IMR-90 (cell line): ENCODE results near the gene NT5E. TPM values are rescaled to one million over a fixed set of nuclear protein-coding genes. Genes with fewer than 3 reads are reported as not detected.

Experiments used
- ATAC-seq: fragments of 200-7000 bp; cut with Tn5 transposase; 2 replicates; pipeline ENCODE4 v1.9.1; 2020; ENCODE audit warnings: low read depth, mild to moderate bottlenecking, moderate library complexity
- BruUV-seq: library from RNA; stranded (reverse); fragments of 400-500 nt; replicated peaks from 2 replicates; lab custom pipeline; 2021; lab: Mats Ljungman, UMichigan
- CTCF ChIA-PET: fragments of 300-600 bp; formaldehyde crosslinking; extraction: SDS; loops from one replicate; lab custom pipeline; 2021; ENCODE audit warnings: antibody characterized with exemption; lab: Yijun Ruan, JAX
- POLR2A ChIA-PET: fragments of 300-600 bp; sonication (Branson Sonifier 250); formaldehyde crosslinking; loops from one replicate; lab custom pipeline; 2022; ENCODE audit warnings: antibody characterized with exemption; ENCODE audit not compliant: unreplicated experiment; lab: Charles Lee
- DNase-seq: peaks from one replicate; pipeline ENCODE4 v3.0.0; 2013
- H2AFZ ChIP-seq: replicated peaks from 2 replicates; pipeline ENCODE3; 2013; ENCODE audit warnings: low read length, mild to moderate bottlenecking; ENCODE audit not compliant: poor library complexity
- H2AK5ac ChIP-seq: 2 replicates; pipeline ENCODE4 v1.6.1; 2013; ENCODE audit warnings: low read depth, low read length, inconsistent platforms
- H2AK9ac ChIP-seq: replicated peaks from 2 replicates; pipeline ENCODE3; 2013; ENCODE audit warnings: mild to moderate bottlenecking, low read depth, low read length, moderate library complexity; ENCODE audit not compliant: poor library complexity
- H2BK120ac ChIP-seq: 2 replicates; pipeline ENCODE4 v1.6.1; 2013; ENCODE audit warnings: low read depth, low read length, inconsistent platforms
- H2BK15ac ChIP-seq: 3 replicates; pipeline ENCODE4 v1.6.1; 2013; ENCODE audit warnings: low read depth, low read length, inconsistent platforms
- H2BK20ac ChIP-seq: 2 replicates; pipeline ENCODE4 v1.6.1; 2013; ENCODE audit warnings: low read depth, mild to moderate bottlenecking, inconsistent platforms, low read length, moderate library complexity
- H2BK5ac ChIP-seq: 2 replicates; pipeline ENCODE4 v1.6.1; 2013; ENCODE audit warnings: mild to moderate bottlenecking, low read depth, low read length, inconsistent platforms; ENCODE audit not compliant: poor library complexity, severe bottlenecking
- H3K14ac ChIP-seq: replicated peaks from 2 replicates; pipeline ENCODE4 v1.6.1; 2013; ENCODE audit warnings: low read depth, low read length, inconsistent platforms
- H3K18ac ChIP-seq: 2 replicates; pipeline ENCODE4 v1.6.1; 2013; ENCODE audit warnings: low read depth, low read length, control low read depth
- H3K23ac ChIP-seq: 2 replicates; pipeline ENCODE4 v1.6.1; 2013; ENCODE audit warnings: low read depth, low read length, inconsistent platforms
- H3K27ac ChIP-seq: 2 replicates; pipeline ENCODE4 v1.5.1; 2013; ENCODE audit warnings: mild to moderate bottlenecking, control low read depth, low read length; ENCODE audit not compliant: insufficient read depth
- H3K27me3 ChIP-seq: 2 replicates; pipeline ENCODE4 v1.6.1; 2013; ENCODE audit warnings: low read length; ENCODE audit not compliant: control insufficient read depth, insufficient read depth
- H3K36me3 ChIP-seq: 2 replicates; pipeline ENCODE4 v1.6.1; 2013; ENCODE audit warnings: low read length, mixed read lengths; ENCODE audit not compliant: control insufficient read depth, insufficient read depth
- H3K4ac ChIP-seq: 2 replicates; pipeline ENCODE4 v1.6.1; 2013; ENCODE audit warnings: low read depth, low read length, inconsistent platforms
- H3K4me1 ChIP-seq: 2 replicates; pipeline ENCODE4 v1.6.1; 2013; ENCODE audit warnings: low read length, mixed read lengths; ENCODE audit not compliant: control insufficient read depth, insufficient read depth
- H3K4me2 ChIP-seq: 2 replicates; pipeline ENCODE4 v1.6.1; 2013; ENCODE audit warnings: low read depth, mild to moderate bottlenecking, control low read depth, low read length, moderate library complexity
- H3K4me3 ChIP-seq: 2 replicates; pipeline ENCODE4 v1.5.1; 2013; ENCODE audit warnings: low read depth, mild to moderate bottlenecking, control low read depth, low read length, moderate library complexity; ENCODE audit not compliant: insufficient read depth
- H3K56ac ChIP-seq: 2 replicates; pipeline ENCODE4 v1.6.1; 2013; ENCODE audit warnings: low read length, inconsistent platforms; ENCODE audit not compliant: insufficient read depth; ENCODE audit errors: extremely low read depth
- H3K79me1 ChIP-seq, 2 experiments: 2 replicates each; pipeline ENCODE4 v1.6.1; 2013; ENCODE audit warnings: low read length in 2 of 2, inconsistent platforms in 1 of 2, low read depth in 1 of 2
- H3K9ac ChIP-seq: 2 replicates; pipeline ENCODE4 v1.6.1; 2013; ENCODE audit warnings: low read depth, low read length, control low read depth
- H3K9me1 ChIP-seq: 2 replicates; pipeline ENCODE4 v1.6.1; 2013; ENCODE audit warnings: low read length, inconsistent platforms; ENCODE audit not compliant: insufficient read depth
- H3K9me3 ChIP-seq: 2 replicates; pipeline ENCODE4 v1.6.1; 2013; ENCODE audit warnings: low read length; ENCODE audit not compliant: control insufficient read depth, insufficient read depth
- H4K20me1 ChIP-seq: 2 replicates; pipeline ENCODE4 v1.6.1; 2013; ENCODE audit warnings: low read length, inconsistent platforms; ENCODE audit not compliant: insufficient read depth
- H4K5ac ChIP-seq: 2 replicates; pipeline ENCODE4 v1.6.1; 2013; ENCODE audit warnings: mild to moderate bottlenecking, low read depth, low read length, control low read depth
- H4K8ac ChIP-seq, 2 experiments: 2 replicates each; pipeline ENCODE4 v1.6.1; 2013; ENCODE audit warnings: low read depth in 2 of 2, low read length in 2 of 2, control low read depth in 1 of 2, inconsistent platforms in 1 of 2
- H4K91ac ChIP-seq: 2 replicates; pipeline ENCODE4 v1.6.1; 2013; ENCODE audit warnings: low read depth, low read length, inconsistent platforms; ENCODE audit not compliant: insufficient read depth
- RFX5 ChIP-seq: IDR thresholded peaks from 2 replicates; pipeline ENCODE4 v1.8.0; 2012; ENCODE audit warnings: low read depth, mild to moderate bottlenecking, low read length, moderate library complexity
- WGBS, 2 experiments: methylation state at CpG; one replicate each; pipeline versions ENCODE4 v1.1.5 to v1.1.7; 2013; ENCODE audit warnings: missing lambda C conversion rate in 2 of 2; ENCODE audit not compliant: insufficient read length in 1 of 2; ENCODE audit errors: extremely low coverage in 2 of 2; 5-methylcytosine and 5-hydroxymethylcytosine counted together
- dilution Hi-C: fragments of 300-500 bp; cut with HindIII; formaldehyde crosslinking; loops from one replicate; pipeline ENCODE4 v1.14.3; 2018; ENCODE audit warnings: low sequenced_read_pairs; ENCODE audit not compliant: unreplicated experiment
- in situ Hi-C: fragments of 300-500 bp; cut with MboI; formaldehyde crosslinking; loops from 3 replicates; pipeline ENCODE4 v1.14.3; 2019; ENCODE audit warnings: low sequenced_read_pairs, inconsistent platforms, mixed read lengths
- intact Hi-C: fragments of 100-400 bp; cut with micrococcal nuclease; formaldehyde crosslinking; loops from 2 replicates; pipeline ENCODE4 v1.10.0; 2022
- polyA plus RNA-seq, 3 experiments: library from polyadenylated mRNA; depleted of rRNA; stranded (reverse); fragments of >200 nt; gene quantifications; 2 replicates each; pipeline ENCODE4 v1.2.3, GENCODE V29; 2012; ENCODE audit warnings: low replicate concordance in 1 of 3
- total RNA-seq: library from RNA; depleted of rRNA; stranded (reverse); fragments of >200 nt; gene quantifications from 2 replicates; pipeline ENCODE4 v1.2.3, GENCODE V29; 2012

Gene NT5E
- total and polyA plus RNA-seq, 2 of the 4 experiments (the other 2 are of a cell fraction), result 153 to 280 TPM

DNA sequence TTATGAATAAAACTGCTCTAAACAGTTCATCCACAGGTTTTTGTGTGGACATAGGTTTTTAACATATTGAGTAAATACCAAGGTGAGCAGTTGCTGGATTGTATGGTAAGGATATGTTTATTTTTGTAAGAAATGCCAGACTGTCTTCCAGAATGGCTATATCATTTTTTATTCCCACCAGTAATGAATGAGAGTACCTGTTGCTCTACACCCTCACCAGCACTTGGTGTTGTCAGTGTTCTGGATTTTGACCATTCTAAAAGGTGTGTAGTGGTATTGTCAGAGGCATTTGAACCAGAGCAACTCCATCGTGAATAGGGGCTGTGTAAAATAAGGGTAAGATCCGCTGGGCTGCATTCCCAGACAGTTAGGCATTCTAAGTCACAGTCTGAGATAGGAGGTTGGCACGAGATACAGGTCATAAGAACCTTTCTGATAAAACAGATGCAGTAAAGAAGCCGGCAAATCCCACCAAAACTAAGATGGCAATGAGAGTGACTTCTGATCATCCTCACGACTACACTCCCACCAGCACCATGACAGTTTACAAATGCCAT, 12.9 kb upstream of the NT5E start:
- Histone ChIP-seq H2AK9ac (no peak overlapping the region), H3K36me3 (no peaks in the 10 kb centered on the region), H2AK5ac (no peak overlapping the region), H3K23ac (no peak overlapping the region), H3K9me1 (no peaks in the 10 kb centered on the region), H3K79me1 (no peaks in the 10 kb centered on the region), H2BK5ac (no peak overlapping the region), H3K27me3 (no peaks in the 10 kb centered on the region), H3K4ac (no peak overlapping the region), H2BK15ac (no peak overlapping the region), H3K9ac (no peak overlapping the region), H3K14ac (no peak overlapping the region), H3K56ac (no peak overlapping the region), H3K4me3 (no peak overlapping the region), H3K4me1 (no peaks in the 10 kb centered on the region), H3K9me3 (no peaks in the 10 kb centered on the region; the same call in 1 of the 2 replicates), H4K91ac (no peak overlapping the region), H4K5ac (no peak overlapping the region), H3K27ac (no peak overlapping the region), H2BK120ac (no peak overlapping the region), H2AFZ (no peak overlapping the region), H3K18ac (no peak overlapping the region), H4K20me1 (no peaks in the 10 kb centered on the region), H4K8ac (no peak overlapping the region), H2BK20ac (no peak overlapping the region), H3K4me2 (no peak overlapping the region)
- ChIA-PET POLR2A (no interaction called here), CTCF (no interaction called here)
- no peak for TF ChIP-seq RFX5
- no TSS peak for BruUV-seq
- intact Hi-C loops (loop anchor here (2.0 kb wide), 1 partner anchor 14 kb away; no protein-coding TSS in a partner anchor), in situ Hi-C loops (no loop called here), dilution Hi-C loops (no loop called here)
- ATAC-seq (no peak), DNase-seq (no peak)
- 90% methylated on average over 2 of the region's 5 CpGs; no CpG with 5 or more reads in 1 of the 2 experiments for WGBS, 2 experiments
